IMR-90 (cell line): ENCODE measurements around the gene PDK3. TPM values are rescaled to one million over a fixed set of nuclear protein-coding genes. Genes with fewer than 3 reads are reported as not detected.

ENCODE experiments used
- ATAC-seq: fragments of 200-7000 bp; cut with Tn5 transposase; 2 replicates; pipeline ENCODE4 v1.9.1; 2020; ENCODE audit warnings: low read depth, mild to moderate bottlenecking, moderate library complexity
- BruUV-seq: library from RNA; stranded (reverse); fragments of 400-500 nt; replicated peaks from 2 replicates; lab custom pipeline; 2021; lab: Mats Ljungman, UMichigan
- CTCF ChIA-PET: fragments of 300-600 bp; formaldehyde crosslinking; extraction: SDS; loops from one replicate; lab custom pipeline; 2021; ENCODE audit warnings: antibody characterized with exemption; lab: Yijun Ruan, JAX
- POLR2A ChIA-PET: fragments of 300-600 bp; sonication (Branson Sonifier 250); formaldehyde crosslinking; loops from one replicate; lab custom pipeline; 2022; ENCODE audit warnings: antibody characterized with exemption; ENCODE audit not compliant: unreplicated experiment; lab: Charles Lee
- DNase-seq: peaks from one replicate; pipeline ENCODE4 v3.0.0; 2013
- H2AFZ ChIP-seq: replicated peaks from 2 replicates; pipeline ENCODE3; 2013; ENCODE audit warnings: low read length, mild to moderate bottlenecking; ENCODE audit not compliant: poor library complexity
- H2AK5ac ChIP-seq: 2 replicates; pipeline ENCODE4 v1.6.1; 2013; ENCODE audit warnings: low read depth, low read length, inconsistent platforms
- H2AK9ac ChIP-seq: replicated peaks from 2 replicates; pipeline ENCODE3; 2013; ENCODE audit warnings: mild to moderate bottlenecking, low read depth, low read length, moderate library complexity; ENCODE audit not compliant: poor library complexity
- H2BK120ac ChIP-seq: 2 replicates; pipeline ENCODE4 v1.6.1; 2013; ENCODE audit warnings: low read depth, low read length, inconsistent platforms
- H2BK15ac ChIP-seq: 3 replicates; pipeline ENCODE4 v1.6.1; 2013; ENCODE audit warnings: low read depth, low read length, inconsistent platforms
- H2BK20ac ChIP-seq: 2 replicates; pipeline ENCODE4 v1.6.1; 2013; ENCODE audit warnings: low read depth, mild to moderate bottlenecking, inconsistent platforms, low read length, moderate library complexity
- H2BK5ac ChIP-seq: 2 replicates; pipeline ENCODE4 v1.6.1; 2013; ENCODE audit warnings: mild to moderate bottlenecking, low read depth, low read length, inconsistent platforms; ENCODE audit not compliant: poor library complexity, severe bottlenecking
- H3K14ac ChIP-seq: replicated peaks from 2 replicates; pipeline ENCODE4 v1.6.1; 2013; ENCODE audit warnings: low read depth, low read length, inconsistent platforms
- H3K18ac ChIP-seq: 2 replicates; pipeline ENCODE4 v1.6.1; 2013; ENCODE audit warnings: low read depth, low read length, control low read depth
- H3K23ac ChIP-seq: 2 replicates; pipeline ENCODE4 v1.6.1; 2013; ENCODE audit warnings: low read depth, low read length, inconsistent platforms
- H3K27ac ChIP-seq: 2 replicates; pipeline ENCODE4 v1.5.1; 2013; ENCODE audit warnings: mild to moderate bottlenecking, control low read depth, low read length; ENCODE audit not compliant: insufficient read depth
- H3K27me3 ChIP-seq: 2 replicates; pipeline ENCODE4 v1.6.1; 2013; ENCODE audit warnings: low read length; ENCODE audit not compliant: control insufficient read depth, insufficient read depth
- H3K36me3 ChIP-seq: 2 replicates; pipeline ENCODE4 v1.6.1; 2013; ENCODE audit warnings: low read length, mixed read lengths; ENCODE audit not compliant: control insufficient read depth, insufficient read depth
- H3K4ac ChIP-seq: 2 replicates; pipeline ENCODE4 v1.6.1; 2013; ENCODE audit warnings: low read depth, low read length, inconsistent platforms
- H3K4me1 ChIP-seq: 2 replicates; pipeline ENCODE4 v1.6.1; 2013; ENCODE audit warnings: low read length, mixed read lengths; ENCODE audit not compliant: control insufficient read depth, insufficient read depth
- H3K4me2 ChIP-seq: 2 replicates; pipeline ENCODE4 v1.6.1; 2013; ENCODE audit warnings: low read depth, mild to moderate bottlenecking, control low read depth, low read length, moderate library complexity
- H3K4me3 ChIP-seq: 2 replicates; pipeline ENCODE4 v1.5.1; 2013; ENCODE audit warnings: low read depth, mild to moderate bottlenecking, control low read depth, low read length, moderate library complexity; ENCODE audit not compliant: insufficient read depth
- H3K56ac ChIP-seq: 2 replicates; pipeline ENCODE4 v1.6.1; 2013; ENCODE audit warnings: low read length, inconsistent platforms; ENCODE audit not compliant: insufficient read depth; ENCODE audit errors: extremely low read depth
- H3K79me1 ChIP-seq, 2 experiments: 2 replicates each; pipeline ENCODE4 v1.6.1; 2013; ENCODE audit warnings: low read length in 2 of 2, inconsistent platforms in 1 of 2, low read depth in 1 of 2
- H3K9ac ChIP-seq: 2 replicates; pipeline ENCODE4 v1.6.1; 2013; ENCODE audit warnings: low read depth, low read length, control low read depth
- H3K9me1 ChIP-seq: 2 replicates; pipeline ENCODE4 v1.6.1; 2013; ENCODE audit warnings: low read length, inconsistent platforms; ENCODE audit not compliant: insufficient read depth
- H3K9me3 ChIP-seq: 2 replicates; pipeline ENCODE4 v1.6.1; 2013; ENCODE audit warnings: low read length; ENCODE audit not compliant: control insufficient read depth, insufficient read depth
- H4K20me1 ChIP-seq: 2 replicates; pipeline ENCODE4 v1.6.1; 2013; ENCODE audit warnings: low read length, inconsistent platforms; ENCODE audit not compliant: insufficient read depth
- H4K5ac ChIP-seq: 2 replicates; pipeline ENCODE4 v1.6.1; 2013; ENCODE audit warnings: mild to moderate bottlenecking, low read depth, low read length, control low read depth
- H4K8ac ChIP-seq, 2 experiments: 2 replicates each; pipeline ENCODE4 v1.6.1; 2013; ENCODE audit warnings: low read depth in 2 of 2, low read length in 2 of 2, control low read depth in 1 of 2, inconsistent platforms in 1 of 2
- H4K91ac ChIP-seq: 2 replicates; pipeline ENCODE4 v1.6.1; 2013; ENCODE audit warnings: low read depth, low read length, inconsistent platforms; ENCODE audit not compliant: insufficient read depth
- MAFK ChIP-seq: IDR thresholded peaks from 2 replicates; pipeline ENCODE4 v1.6.1; 2012; ENCODE audit warnings: low read depth, low read length, improper control_type of control experiment
- WGBS, 2 experiments: methylation state at CpG; one replicate each; pipeline versions ENCODE4 v1.1.5 to v1.1.7; 2013; ENCODE audit warnings: missing lambda C conversion rate in 2 of 2; ENCODE audit not compliant: insufficient read length in 1 of 2; ENCODE audit errors: extremely low coverage in 2 of 2; 5-methylcytosine and 5-hydroxymethylcytosine counted together
- dilution Hi-C: fragments of 300-500 bp; cut with HindIII; formaldehyde crosslinking; loops from one replicate; pipeline ENCODE4 v1.14.3; 2018; ENCODE audit warnings: low sequenced_read_pairs; ENCODE audit not compliant: unreplicated experiment
- in situ Hi-C: fragments of 300-500 bp; cut with MboI; formaldehyde crosslinking; loops from 3 replicates; pipeline ENCODE4 v1.14.3; 2019; ENCODE audit warnings: low sequenced_read_pairs, inconsistent platforms, mixed read lengths
- intact Hi-C: fragments of 100-400 bp; cut with micrococcal nuclease; formaldehyde crosslinking; loops from 2 replicates; pipeline ENCODE4 v1.10.0; 2022
- polyA plus RNA-seq, 3 experiments: library from polyadenylated mRNA; depleted of rRNA; stranded (reverse); fragments of >200 nt; gene quantifications; 2 replicates each; pipeline ENCODE4 v1.2.3, GENCODE V29; 2012; ENCODE audit warnings: low replicate concordance in 1 of 3
- total RNA-seq: library from RNA; depleted of rRNA; stranded (reverse); fragments of >200 nt; gene quantifications from 2 replicates; pipeline ENCODE4 v1.2.3, GENCODE V29; 2012

Gene PDK3
- total and polyA plus RNA-seq, 2 of the 4 experiments (the other 2 are of a cell fraction), result 2.3 to 4.8 TPM

- BruUV-seq, result no TSS peak
- in situ Hi-C loops, result no loop called here
- no peak overlapping the region for H4K5ac ChIP-seq
- H2AK5ac ChIP-seq, result no peak overlapping the region
- no peak overlapping the region for H3K4me2 ChIP-seq
- H3K4me3 ChIP-seq, result no peak overlapping the region
- H3K56ac ChIP-seq, result no peak overlapping the region
- no peaks in the 10 kb centered on the region; a peak in 1 of 4 replicates for H3K79me1 ChIP-seq
- TF ChIP-seq MAFK, result no peak
- WGBS, 2 experiments, result no CpG with 5 or more reads among the region's 6 CpGs
- no peak overlapping the region for H2BK20ac ChIP-seq
- no peaks in the 10 kb centered on the region for H3K4me1 ChIP-seq
- dilution Hi-C loops, result no loop called here
- H3K4ac ChIP-seq, result no peak overlapping the region
- H3K9ac ChIP-seq, result no peak overlapping the region
- no peaks in the 10 kb centered on the region for H4K20me1 ChIP-seq
- H2AK9ac ChIP-seq, result no peak overlapping the region
- H2BK15ac ChIP-seq, result no peak overlapping the region
- intact Hi-C loops, result no loop called here
- no peak overlapping the region for H2AFZ ChIP-seq
- ChIA-PET CTCF (no interaction called here), POLR2A (no interaction called here)
- H4K91ac ChIP-seq, result no peak overlapping the region
- no peak overlapping the region for H4K8ac ChIP-seq
- DNase-seq (no peak), ATAC-seq (no peak)
- H3K36me3 ChIP-seq, result no peaks in the 10 kb centered on the region
- no peaks in the 10 kb centered on the region; the same call in 1 of the 2 replicates for H3K9me1 ChIP-seq
- H2BK5ac ChIP-seq, result no peak overlapping the region
- no peak overlapping the region for H3K23ac ChIP-seq
- no peak overlapping the region for H3K14ac ChIP-seq
- H3K27me3 ChIP-seq, result no peaks in the 10 kb centered on the region; the same call in 1 of the 2 replicates
- H3K27ac ChIP-seq, result no peak overlapping the region
- no peaks in the 10 kb centered on the region for H3K9me3 ChIP-seq
- H2BK120ac ChIP-seq, result no peak overlapping the region
- H3K18ac ChIP-seq, result no peak overlapping the region
These were observed 28.9 kb downstream of the PDK3 start for GRCh38 chrX:24493740-24494581.
